Tibial nerve (tissue), 3 donors: Measurements from ENCODE around the gene NUP107.

Source experiments
- EP300 ChIP-seq, 2 donors: sonication (generic); formaldehyde crosslinking; IDR thresholded peaks; one replicate each; pipeline ENCODE4 v1.6.1; 2017; ENCODE audit warnings: antibody characterized with exemption in 2 of 2, mild to moderate bottlenecking in 1 of 2
- POLR2A ChIP-seq, 2 donors: fragments of 450-650 bp; IDR thresholded peaks; one replicate each; pipeline ENCODE4 v1.6.1; 2017; ENCODE audit warnings: antibody characterized with exemption in 2 of 2, mild to moderate bottlenecking in 2 of 2, moderate library complexity in 2 of 2

DNA sequence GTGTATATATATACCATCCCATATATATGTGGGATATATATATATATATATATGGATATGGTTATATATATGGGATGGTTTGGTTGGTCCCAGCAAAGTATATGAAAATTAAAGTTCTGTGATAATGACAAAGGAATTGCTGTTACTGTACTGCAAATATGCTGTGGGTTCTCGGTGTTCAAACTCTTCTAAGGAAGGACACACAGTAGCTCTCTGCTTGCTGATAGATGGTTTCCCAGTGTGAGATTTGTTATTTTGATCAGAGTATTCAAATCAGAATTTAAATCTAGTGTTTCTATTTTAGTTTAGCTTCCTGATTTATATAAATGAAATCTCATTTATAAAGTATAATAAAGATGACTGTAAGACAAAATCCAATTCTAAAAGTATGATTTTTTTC lies 78.9 kb downstream of the NUP107 start:
- no peak for TF ChIP-seq EP300 (IDR thresholded peaks at IDR 0.05)
- TF ChIP-seq POLR2A (IDR thresholded peaks at IDR 0.05) = no peak
